Adipocyte (in vitro differentiated cells): Measurements from ENCODE around the gene TOM1.

Source experiments
- DNase-seq: peaks from one replicate; pipeline ENCODE4 v3.0.0-alpha.2; 2015; ENCODE audit warnings: low read depth
- H3K27me3 ChIP-seq: replicated peaks from 2 replicates; pipeline ENCODE4 v1.7.0; 2013; ENCODE audit warnings: mild to moderate bottlenecking, low read length, moderate library complexity; ENCODE audit not compliant: control insufficient read depth, insufficient read depth
- H3K36me3 ChIP-seq: 2 replicates; pipeline ENCODE4 v1.7.0; 2013; ENCODE audit warnings: low read length, mild to moderate bottlenecking, moderate library complexity; ENCODE audit not compliant: control insufficient read depth, insufficient read depth, severe bottlenecking
- H3K4me1 ChIP-seq: 2 replicates; pipeline ENCODE4 v1.7.0; 2013; ENCODE audit warnings: mild to moderate bottlenecking, low read length, moderate library complexity; ENCODE audit not compliant: control insufficient read depth, insufficient read depth
- H3K4me3 ChIP-seq: 2 replicates; pipeline ENCODE4 v1.7.0; 2013; ENCODE audit warnings: mild to moderate bottlenecking, low read length, moderate library complexity
- H3K9ac ChIP-seq: 2 replicates; pipeline ENCODE4 v1.7.0; 2013; ENCODE audit warnings: mild to moderate bottlenecking, low read length, moderate library complexity
- H3K9me3 ChIP-seq: 2 replicates; pipeline ENCODE4 v1.7.0; 2013; ENCODE audit warnings: mild to moderate bottlenecking, low read length, moderate library complexity; ENCODE audit not compliant: control insufficient read depth

The TOM1 gene

DNA sequence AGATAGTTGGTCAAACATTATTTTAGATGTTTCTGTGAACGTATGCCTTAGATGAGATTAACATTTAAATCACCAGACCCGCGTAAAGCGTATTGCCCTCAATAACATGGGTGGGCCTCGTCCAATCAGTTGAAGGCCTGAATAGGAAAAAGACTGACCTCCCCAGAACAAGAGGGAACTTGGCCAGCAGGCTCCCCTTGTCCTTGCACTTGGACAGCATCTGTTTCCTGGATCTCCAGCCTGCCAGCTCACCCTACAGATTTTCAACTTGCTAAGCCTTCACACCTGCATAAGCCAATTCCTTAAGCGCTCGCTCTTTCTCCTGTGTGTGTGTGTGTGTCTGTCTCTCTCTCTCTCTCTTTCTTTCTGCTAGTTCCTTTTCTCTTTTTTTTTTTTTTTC lies 8.2 kb downstream of the TOM1 start:
- Histone ChIP-seq H3K36me3 (peaks cover 5% of the 10 kb centered on the region), H3K9me3 (no peaks in the 10 kb centered on the region), H3K27me3 (no peaks in the 10 kb centered on the region), H3K9ac (no peak overlapping the region), H3K4me3 (no peak overlapping the region), H3K4me1 (peaks cover 20% of the 10 kb centered on the region)
- no peak for DNase-seq

DNA sequence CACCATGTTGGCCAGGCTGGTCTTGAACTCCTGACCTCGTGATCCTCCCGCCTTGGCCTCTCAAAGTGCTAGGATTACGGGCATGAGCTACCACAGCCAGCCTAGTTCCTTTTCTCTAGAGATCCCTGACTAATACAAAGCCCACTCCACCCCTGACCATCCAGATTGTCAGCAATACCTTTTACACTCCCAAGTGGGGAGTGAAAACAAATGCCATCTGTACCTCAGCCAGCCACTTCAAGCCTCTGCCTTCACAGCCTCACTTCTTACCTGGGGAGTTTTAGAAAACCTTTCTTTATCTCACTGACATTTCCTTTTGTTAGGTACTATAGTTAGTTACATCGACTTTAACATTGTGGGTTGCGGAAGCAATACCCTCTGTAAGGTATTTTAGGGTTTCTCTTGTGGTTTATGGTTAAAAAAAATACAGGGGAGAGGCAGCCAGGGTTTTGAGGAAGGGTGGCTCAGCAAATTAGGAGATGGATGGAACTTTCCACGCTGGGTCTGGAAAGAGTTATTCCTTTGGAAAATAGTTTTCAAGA lies 8.9 kb downstream of the TOM1 start:
- H3K4me1 ChIP-seq = peaks cover 24% of the 10 kb centered on the region
- no peak overlapping the region for H3K9ac ChIP-seq
- DNase-seq = no peak
- no peaks in the 10 kb centered on the region for H3K9me3 ChIP-seq
- H3K27me3 ChIP-seq = no peaks in the 10 kb centered on the region
- H3K36me3 ChIP-seq = peaks cover 5% of the 10 kb centered on the region
- no peak overlapping the region for H3K4me3 ChIP-seq

DNA sequence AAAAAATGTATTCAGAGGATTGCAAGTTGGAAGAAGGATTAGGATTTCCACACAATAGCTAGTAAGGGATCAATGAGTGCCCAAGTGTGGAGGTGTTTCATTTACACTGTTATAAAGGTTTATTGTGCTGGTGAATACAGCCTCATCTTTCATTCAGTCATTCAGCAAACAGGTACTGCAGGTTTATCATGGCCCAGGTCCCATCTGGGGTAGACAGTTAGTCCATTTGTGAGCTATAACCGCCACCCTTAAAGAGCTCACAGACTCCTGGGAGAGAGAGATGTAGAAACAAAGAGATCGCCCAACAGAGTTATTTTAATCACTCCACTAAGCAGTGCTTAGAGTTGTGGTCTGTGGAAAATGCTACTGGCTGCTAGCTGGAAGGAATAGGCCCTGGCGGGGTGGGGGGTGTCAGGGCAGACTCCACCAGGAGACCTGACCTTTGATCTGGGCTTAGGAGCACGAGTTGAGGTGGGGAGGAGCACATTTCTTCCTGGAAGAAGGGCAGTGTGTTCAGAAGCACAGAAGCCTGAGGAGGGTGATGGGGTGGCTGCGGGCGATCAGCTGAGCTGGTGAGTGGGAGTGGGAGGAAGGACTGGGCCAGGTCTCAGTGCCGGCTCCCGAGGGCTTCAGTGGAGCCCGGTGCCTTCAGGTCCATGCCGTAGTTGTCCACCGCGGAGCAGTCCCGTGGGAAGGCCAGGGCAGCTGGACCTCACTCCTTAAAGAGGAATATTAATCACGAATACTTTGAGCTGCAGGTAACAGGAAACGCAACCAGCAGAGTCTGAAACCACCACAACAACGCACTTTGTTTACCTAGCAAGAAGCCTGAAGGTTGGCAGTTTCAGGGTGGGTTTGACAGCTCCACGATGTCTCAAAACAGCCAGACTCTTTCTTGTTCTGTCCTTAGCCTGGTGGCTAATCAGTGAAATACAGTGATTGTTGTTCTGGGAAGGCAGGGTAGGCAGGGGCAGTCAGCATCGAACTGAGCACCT lies 11.2 kb downstream of the TOM1 start:
- no peak for DNase-seq
- peaks cover 35% of the 10 kb centered on the region for H3K4me1 ChIP-seq
- H3K4me3 ChIP-seq = no peak overlapping the region
- H3K9ac ChIP-seq = no peak overlapping the region
- H3K9me3 ChIP-seq = no peaks in the 10 kb centered on the region
- no peaks in the 10 kb centered on the region for H3K27me3 ChIP-seq
- peaks cover 13% of the 10 kb centered on the region for H3K36me3 ChIP-seq

DNA sequence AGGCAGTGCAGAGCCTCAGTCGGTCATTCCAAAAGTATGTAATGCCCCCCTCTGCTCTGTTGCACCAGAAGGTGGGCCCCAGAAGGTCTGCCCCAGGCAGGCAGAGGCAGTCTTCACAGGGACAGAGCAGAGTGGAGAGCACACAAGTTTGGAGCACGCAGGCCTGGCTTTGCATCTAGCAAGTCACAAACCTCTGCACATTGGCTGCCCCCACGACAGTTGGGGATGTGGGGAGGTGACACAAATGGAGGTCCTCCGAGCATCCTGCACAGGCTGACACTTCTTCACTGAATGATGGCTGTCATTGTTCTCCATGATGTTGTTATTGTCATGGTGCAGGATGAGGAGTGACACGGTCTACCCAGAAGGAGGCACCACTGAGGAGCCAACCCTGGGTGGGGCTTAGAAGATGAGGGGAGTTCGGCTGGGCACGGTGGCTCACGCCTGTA lies 11.9 kb downstream of the TOM1 start:
- Histone ChIP-seq H3K9ac (no peak overlapping the region), H3K27me3 (no peaks in the 10 kb centered on the region), H3K36me3 (peaks cover 20% of the 10 kb centered on the region), H3K9me3 (no peaks in the 10 kb centered on the region), H3K4me1 (peaks cover 30% of the 10 kb centered on the region), H3K4me3 (no peak overlapping the region)
- DNase-seq = no peak

DNA sequence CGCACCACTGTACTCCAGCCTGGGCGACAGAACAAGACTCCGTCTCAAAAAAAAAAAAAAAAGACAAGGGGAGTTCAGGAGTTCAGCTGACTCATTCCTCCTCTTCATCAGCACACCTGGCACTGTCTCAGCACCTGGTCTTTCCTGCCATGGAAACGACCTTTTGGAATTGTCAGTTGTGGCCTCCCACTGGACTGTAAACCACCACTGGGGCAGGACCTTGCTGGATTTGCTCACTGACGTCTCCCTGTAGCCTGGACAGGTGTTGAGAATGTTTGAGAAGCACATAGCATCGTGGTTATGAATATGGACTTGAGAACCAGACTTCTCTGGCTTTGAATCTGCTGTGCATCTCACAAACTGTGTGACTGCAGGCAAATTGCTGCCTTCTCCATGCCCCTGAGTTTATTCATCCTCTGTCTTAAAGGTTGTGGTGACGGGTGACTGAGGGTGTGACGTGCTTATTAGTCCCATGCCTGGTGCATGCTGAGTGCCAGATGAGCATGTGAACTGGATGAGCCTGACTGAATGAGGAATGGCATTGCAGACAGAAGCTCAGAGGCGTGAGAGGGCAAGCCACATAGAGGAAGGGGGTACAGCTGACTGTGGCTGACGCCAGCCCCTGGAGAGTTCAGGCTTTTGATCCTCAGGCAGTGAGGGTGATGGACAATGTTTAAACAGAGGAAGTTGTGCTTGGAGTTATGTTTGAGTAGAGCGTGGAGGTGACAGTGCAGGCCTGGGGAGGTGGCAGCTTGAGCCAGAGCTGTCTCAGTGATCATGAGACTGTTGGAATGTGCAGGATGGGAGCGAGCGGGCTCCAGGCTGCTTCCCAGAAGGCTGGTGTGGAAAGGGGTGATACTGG lies 12.7 kb downstream of the TOM1 start:
- H3K9me3 ChIP-seq = no peaks in the 10 kb centered on the region
- H3K27me3 ChIP-seq = no peaks in the 10 kb centered on the region
- peaks cover 25% of the 10 kb centered on the region for H3K4me1 ChIP-seq
- no peak overlapping the region for H3K4me3 ChIP-seq
- DNase-seq = peak; percentile 15
- H3K9ac ChIP-seq = no peak overlapping the region
- H3K36me3 ChIP-seq = peaks cover 23% of the 10 kb centered on the region

DNA sequence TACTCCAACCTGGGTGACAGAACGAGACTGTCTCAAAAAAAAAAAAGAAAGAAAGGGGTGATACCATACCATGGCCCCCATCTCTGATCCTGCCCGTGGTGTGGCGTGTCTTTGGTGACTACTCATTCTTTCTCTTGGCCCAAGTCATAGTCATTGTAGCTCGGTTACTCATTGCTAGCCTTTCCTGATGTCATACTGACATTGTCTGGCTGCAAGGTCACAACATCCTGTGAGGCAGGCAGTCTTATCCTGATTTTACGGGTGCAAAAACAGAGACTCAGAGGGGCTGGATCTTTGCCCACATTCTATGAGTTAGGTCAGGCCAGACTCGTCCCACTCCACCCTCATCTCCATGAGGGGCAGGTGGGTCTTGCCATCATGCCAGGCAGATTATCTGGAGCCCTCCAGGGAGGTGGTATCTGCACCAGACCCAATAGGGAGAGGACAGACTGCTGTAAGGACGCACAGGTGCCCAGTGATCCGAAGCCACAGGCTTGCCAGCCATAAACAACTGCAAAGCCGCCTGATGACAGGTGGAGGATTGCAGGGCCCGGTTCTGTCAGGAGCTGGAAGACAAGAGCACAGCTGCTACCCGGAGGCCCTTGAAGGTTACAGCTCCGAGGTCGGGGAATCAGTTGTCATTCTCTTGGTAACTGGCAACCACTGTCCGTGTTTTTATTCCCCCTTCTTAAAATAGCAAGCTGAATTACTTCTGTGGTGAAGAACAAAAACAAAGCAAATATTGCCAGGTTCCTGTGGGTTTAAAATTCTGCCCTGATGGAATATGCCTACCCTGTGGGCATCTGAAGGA lies 13.8 kb downstream of the TOM1 start:
- Histone ChIP-seq H3K4me1 (peaks cover 24% of the 10 kb centered on the region), H3K4me3 (no peak overlapping the region), H3K9ac (no peak overlapping the region), H3K9me3 (no peaks in the 10 kb centered on the region), H3K27me3 (no peaks in the 10 kb centered on the region), H3K36me3 (peaks cover 34% of the 10 kb centered on the region)
- peak; percentile 59 for DNase-seq

DNA sequence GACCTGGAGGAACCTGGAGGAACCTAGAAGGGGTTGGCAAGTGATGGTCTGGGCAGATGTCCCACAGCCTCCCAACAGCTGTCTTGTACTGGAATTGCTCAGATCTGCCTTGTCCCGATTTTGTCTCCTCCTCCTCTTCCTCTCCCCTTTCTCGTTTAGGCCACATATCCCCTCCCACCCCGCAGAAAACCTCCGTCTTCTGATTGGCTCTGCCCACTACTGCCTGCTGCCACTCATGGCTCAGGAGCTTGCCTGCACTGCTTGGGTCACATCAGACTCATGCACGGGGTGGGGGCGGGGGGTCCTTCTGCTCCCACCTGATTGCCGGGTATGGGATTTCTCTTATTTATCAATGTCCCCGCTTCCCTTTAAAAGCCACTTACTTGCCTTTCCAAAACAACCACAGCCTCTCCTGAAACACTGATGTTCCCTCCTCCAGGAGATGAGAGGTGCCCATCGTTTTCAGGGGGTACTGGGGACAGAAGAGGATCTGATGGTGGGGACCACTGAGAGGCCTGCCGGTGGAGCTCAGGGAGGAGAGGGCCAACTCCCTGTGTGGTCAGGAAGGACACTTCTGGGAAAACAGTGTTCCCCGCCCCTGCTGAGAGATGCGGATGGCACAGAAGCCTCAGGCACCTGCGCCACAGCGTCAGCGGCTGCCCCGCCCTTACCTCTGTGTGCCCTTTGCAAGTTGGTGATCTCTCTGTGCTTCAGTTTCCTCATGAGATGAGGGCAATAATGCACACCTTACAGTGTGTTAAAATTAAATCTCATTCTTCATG lies 14.7 kb downstream of the TOM1 start:
- Histone ChIP-seq H3K27me3 (no peaks in the 10 kb centered on the region), H3K4me3 (no peak overlapping the region), H3K9me3 (no peaks in the 10 kb centered on the region), H3K36me3 (peaks cover 42% of the 10 kb centered on the region), H3K4me1 (peaks cover 21% of the 10 kb centered on the region), H3K9ac (no peak overlapping the region)
- DNase-seq = no peak

DNA sequence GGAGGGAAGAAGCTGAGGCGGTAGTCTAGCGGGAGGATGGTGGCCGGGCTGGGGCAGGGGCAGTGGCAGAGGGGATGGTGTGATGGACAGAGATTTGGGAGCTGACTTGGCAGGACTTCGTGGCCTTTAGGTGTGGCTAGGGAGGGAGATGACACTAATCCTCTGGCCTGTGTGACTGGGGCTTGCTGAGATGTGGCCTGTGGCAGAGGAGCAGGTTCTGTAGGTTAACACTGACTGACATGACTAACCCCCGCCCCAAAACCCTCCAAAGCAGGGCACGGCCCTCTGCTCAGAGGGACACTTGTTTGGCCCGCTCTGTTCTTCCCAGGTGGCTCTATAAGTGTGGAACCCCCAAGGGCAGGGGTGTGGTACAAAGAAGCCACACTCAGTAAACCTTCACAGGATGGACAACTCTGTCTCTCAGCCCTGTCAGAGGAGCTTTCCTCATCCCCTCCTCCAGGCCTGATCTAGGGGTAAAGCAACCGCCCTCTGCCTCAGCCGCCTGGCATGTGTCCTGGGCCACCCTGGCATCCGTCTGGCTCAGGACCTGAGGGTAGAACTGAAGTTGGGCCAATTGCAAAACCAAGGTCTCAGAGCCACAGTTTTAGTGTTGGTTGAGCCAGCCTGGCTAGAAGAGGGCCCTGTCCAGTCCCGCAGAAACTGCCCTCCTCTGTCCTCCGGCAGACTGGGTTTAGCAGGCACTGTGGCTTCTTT lies 15.6 kb downstream of the TOM1 start:
- peaks cover 46% of the 10 kb centered on the region for H3K36me3 ChIP-seq
- DNase-seq = no peak
- H3K4me3 ChIP-seq = no peak overlapping the region
- no peaks in the 10 kb centered on the region for H3K27me3 ChIP-seq
- no peak overlapping the region for H3K9ac ChIP-seq
- peaks cover 21% of the 10 kb centered on the region for H3K4me1 ChIP-seq
- no peaks in the 10 kb centered on the region for H3K9me3 ChIP-seq

DNA sequence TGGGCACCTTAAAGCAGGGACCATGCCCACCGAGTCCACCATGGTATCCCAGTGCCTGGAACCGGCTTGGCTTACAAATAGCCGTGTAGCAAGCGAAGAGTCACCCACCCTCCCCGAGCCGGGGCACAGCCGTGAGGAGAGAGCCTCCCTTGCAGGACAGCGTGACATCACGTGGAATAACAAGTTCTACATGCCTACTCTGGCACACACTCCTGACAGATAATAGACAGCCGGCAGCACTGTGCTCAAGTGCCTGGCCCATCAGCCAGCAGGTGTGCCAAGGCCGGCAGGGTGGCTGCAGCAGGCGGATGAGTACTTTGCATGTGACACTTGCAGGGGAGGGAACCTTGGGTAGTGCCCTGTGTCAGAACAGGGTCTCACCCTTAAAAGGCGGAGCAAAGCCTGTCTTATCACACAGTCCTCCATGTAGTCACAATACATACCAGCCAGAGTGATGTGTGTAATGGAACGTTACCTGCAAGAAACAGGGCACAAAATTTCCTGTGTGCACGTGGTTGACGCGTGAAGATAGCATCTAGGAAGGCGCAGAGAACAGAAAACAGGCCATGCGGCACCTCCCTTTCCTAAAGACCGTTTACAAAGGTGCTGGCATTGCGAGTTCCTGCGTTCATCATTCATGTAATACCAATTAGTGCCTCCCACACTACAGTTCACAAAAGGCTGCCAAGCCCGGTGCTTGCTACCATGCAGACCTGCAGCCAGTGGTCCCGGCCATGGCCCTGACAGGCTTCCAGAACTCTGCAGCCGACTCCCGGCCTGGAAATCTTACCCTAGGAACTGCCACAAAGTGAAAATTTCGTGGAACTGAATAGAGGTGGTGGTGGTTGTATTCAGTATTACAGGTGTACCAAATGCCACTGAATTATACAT lies 16.4 kb downstream of the TOM1 start:
- no peak for DNase-seq
- Histone ChIP-seq H3K9ac (no peak overlapping the region), H3K4me3 (no peak overlapping the region), H3K9me3 (no peaks in the 10 kb centered on the region), H3K27me3 (no peaks in the 10 kb centered on the region), H3K36me3 (peaks cover 51% of the 10 kb centered on the region), H3K4me1 (peaks cover 16% of the 10 kb centered on the region)
